ENCODE measurements around the gene SPG21.
A peak's percentile ranks its signal among the peaks of the same experiment; 100 is the strongest.
"Not testable (repeated sequence)": the region's sequence is repeated elsewhere in the genome, so short reads cannot be mapped to it uniquely, and the experiment has no call there.

SPG21 gene, protein sequence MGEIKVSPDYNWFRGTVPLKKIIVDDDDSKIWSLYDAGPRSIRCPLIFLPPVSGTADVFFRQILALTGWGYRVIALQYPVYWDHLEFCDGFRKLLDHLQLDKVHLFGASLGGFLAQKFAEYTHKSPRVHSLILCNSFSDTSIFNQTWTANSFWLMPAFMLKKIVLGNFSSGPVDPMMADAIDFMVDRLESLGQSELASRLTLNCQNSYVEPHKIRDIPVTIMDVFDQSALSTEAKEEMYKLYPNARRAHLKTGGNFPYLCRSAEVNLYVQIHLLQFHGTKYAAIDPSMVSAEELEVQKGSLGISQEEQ

DNA sequence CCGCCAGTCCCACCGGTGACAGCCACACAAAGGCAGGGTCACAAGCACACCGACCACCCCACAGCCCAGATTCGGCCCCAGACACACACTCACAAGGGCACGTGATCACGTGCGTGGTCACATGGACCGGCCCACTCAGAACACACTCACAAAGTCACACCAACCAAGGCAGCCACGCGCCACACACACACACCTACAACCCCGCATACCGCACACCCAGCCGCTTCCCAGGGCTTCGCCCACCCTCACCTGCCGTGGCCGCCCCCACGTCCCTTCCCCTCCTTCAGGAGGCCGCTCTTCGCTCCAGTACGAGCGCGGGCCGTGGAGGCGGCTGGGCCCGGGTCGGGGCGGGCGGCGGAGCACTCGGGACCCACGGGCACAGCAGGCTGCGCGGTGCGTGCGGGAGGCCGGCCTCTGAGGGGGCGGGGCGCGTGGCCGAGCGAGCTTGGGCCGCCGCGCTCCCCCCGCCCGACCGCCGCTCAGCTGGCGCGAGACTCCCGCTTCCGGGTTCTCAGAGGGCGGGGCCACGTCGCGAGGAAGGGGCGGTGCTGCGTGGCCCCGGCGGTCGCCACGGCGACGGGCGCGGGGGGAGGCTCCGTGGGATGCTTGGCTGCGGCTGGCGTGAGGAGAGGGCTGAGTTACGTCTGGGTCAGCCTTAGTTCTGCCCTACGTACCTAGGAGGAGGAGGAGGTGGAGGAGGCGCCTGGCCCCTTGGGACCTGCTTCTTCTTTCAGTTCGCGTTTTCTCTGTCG is at the start of gene SPG21:
SPG21 (minus strand) TSS at position 499 of the 752 bp plus-strand sequence. CDS start 6,345 bp downstream, outside the sequence.
- peak; percentile 76 for DNase-seq (ENCODE audit: low read depth)

DNA sequence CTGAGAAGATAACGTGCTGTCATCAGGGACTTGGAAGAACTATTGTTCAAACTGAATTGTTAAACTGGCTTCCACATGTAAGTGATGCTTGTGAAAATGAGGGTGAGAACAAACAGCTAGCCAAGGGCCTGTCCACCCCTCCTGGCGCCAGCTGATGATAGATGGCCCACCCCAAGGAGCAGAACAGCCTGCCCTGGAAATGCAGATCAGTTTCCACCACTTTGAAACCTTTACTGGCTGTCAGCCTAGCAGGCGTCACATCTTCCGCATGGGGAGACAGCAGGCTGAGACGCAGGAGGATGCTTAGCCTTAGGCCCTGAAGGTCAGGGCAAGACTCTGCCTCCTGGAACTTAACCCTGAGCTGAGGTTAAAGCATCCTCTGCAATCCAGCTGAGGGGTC is 49.1 kb upstream of the SPG21 start:
- DNase-seq (ENCODE audit: low read depth): no peak

DNA sequence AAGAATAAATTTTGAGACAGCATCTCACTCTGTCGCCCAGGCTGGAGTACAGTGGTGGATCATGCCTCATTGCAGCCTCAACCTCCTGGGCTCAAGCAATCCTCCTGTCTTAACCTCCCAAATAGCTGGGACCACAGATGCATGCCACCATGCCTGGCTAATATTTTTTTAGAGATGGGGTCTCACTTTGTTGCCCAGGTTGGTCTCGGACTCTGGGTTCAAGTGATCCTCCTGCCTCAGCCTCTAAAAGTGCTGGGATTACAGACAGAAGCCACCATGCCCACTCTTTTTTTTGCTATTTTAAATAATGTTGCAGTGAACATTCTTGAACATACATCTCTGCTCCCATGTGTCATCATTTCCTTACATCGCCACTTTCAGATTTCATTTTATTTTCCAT is 48.7 kb upstream of the SPG21 start:
- DNase-seq (ENCODE audit: low read depth): no peak

DNA sequence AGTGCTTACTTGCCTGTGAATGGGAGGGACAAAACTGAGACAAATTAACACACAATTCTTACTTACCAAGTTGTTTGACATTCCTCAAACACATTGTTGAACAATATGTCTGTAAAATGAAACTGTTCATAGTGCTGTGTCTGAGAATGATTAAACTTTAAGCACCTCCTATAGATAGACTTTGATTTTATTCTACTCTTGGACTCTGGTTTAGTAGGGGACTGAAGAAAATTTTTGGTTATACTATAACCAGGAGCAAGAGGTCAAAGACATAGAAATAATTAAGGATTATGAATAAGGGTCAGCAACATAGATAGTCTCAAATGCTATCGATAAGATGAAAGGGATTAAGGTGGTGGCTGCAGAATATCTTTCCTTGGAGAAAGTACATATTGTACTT is 47.6 kb upstream of the SPG21 start:
- DNase-seq (ENCODE audit: low read depth): no peak

DNA sequence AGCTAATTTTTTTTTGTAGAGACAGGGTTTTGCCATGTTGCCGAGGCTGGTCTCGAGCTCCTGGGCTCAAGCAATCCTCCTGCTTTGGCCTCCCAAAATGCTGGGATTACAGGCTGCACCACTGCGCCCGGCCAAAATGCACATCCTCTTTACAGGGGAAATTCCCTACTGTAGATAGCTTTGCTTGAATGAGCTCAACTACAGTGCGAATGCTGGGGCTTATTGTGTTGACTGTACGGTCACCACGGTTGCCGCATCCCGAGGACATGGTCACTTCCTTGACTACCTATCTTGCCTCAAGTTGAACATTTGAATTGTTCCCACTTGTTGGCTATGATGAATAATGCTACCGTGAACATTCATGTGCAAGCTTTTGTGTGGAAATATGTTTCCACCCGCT is 45.0 kb upstream of the SPG21 start:
- DNase-seq (ENCODE audit: low read depth): no peak

DNA sequence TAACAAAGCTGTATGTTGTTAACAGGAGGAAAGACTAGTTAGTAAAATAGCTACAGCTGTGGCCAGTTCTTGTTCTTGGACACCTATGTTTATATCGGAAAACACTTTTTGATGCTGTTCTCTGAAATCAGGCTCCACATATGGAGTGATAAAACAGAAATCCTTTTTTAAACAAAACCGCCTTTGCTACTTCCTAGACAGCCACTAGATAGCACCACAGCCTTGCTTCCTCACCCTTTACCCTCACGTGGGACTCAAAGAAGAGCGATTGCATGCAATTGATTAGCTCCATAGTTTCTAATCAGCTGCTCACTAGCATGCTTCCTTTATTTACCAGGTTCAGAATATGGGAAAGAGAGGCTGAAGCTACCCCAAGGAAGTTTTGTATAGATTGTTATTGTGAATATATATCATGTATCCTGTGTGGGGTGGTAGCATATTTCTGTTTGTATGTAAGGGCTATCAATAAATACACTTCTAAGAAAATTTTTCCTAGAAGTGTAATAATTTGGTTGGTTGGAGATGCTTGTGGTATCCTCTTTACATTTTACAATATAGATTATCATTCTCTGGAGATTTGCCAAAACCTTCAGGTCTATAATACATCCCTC is 44.0 kb upstream of the SPG21 start:
- DNase-seq (ENCODE audit: low read depth): no peak

DNA sequence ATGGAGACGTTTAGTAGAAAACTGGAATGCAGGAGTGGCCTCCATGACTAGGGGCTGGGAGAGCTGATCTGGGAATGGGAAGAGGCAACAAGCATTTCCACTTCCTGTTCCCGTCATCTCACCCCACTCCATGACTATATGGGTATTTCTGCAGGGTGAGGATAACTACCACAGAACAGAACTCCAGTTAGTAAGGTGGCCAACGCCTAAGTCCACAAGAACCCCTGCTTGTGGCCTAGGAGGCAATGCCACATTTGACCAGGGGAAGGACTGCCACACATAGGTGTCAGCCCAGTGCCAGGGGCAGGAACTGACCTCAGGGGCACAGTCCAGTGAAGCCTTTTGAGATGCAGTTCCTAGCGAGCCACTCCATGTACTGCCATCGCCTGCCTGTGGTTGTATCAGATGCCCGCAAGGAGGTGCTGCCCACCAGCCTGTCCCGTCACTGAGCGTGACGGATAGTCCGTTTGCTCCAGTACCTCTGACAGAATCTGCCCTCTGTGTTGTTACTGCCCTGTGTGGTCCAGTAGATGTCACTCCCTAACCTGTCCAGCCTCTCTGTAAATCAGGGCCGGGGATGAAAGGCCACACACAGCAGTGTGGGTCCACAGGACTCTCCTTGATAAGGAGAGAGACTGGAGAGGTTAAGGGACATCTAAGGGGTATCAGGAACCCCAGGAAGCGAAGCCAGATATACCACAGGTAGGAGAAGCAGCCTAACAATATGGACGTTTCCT is 43.3 kb upstream of the SPG21 start:
- DNase-seq (ENCODE audit: low read depth): no peak

DNA sequence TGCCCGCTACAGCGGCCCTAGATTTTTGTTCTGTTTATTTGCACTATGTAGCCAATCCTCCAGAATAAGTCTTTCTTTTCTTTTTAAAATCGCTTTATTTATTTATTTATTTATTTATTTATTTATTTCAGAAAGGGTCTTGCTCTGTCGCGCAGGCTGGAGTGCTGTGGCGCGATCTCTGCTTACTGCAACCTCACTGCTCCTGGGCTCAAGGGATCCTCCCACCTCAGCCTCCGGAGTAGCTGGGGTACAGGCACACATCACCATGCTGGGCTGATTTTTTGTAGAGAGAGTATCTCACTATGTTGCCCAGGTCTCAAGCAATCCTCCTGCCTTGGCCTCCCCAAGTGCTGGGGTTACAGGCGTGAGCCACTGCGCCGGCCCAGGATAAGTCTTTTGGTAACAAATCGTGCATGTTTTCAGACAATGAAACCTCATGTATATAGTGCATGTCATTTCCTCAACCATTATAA is 40.1 kb upstream of the SPG21 start:
- DNase-seq (ENCODE audit: low read depth): no peak

DNA sequence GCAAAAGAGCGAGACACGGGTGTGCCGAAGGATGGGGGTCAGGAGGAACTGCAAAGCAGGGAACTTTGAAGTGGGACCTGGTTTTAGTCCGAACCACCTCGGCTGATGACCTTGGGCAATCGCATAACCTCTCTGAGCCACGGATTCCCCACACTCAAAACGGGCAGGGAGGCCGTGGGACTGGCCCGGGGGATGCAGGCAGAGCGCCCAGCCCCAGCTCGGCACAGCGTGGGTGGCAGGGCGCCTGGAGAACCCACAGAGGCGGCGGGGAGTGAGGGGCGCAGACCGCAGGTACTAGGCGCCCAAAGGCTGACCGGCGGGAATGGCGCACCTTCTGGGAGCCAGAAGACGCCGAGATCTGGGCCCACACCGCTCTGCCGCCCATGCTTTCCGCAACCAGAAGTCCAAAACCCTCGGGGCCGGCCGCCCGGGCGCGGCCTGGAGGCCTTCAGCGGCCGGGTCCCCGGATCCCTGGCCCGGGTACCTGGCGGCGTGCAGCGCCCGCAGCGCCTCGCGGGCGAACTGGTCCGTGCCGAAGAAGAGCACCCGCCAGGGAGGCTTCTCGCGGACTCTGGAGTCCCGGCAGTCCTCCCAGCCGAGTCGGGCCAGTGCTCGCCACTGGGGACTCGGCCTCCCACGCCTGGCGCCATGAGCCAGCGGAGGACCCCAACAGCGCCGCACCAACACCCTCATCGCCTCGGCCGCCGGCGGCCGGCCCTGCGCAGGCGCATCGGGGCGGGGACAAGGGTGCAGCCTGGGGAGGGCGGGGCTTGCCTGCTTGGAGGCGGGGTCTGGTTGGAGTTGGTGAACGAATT is 39.4 kb upstream of the SPG21 start, which contains the start of gene MTFMT:
MTFMT (minus strand) TSS at position 719 of the 815 bp plus-strand sequence; CDS start at position 693, 26 bp downstream.
- peak; percentile 65 for DNase-seq (ENCODE audit: low read depth)

DNA sequence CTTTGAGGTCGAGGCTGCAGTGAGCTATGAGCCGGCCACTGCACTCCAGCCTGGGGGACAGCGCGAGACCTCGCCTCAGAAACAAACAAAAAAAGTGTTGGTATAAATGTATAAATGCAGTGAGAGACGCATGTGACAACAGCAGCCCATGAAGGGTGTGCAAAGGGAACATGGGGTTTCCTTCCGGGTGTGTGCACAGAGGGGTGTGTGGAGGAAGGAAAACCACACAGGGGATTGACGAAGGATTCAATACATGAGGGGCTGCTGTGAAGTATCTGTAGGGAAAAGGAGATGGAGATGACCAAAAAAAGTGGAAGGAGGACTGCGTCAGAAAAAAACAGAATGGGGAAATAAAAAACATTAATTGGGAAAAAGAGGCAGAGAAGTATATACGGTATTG is 38.6 kb upstream of the SPG21 start:
- DNase-seq (ENCODE audit: low read depth): no peak

DNA sequence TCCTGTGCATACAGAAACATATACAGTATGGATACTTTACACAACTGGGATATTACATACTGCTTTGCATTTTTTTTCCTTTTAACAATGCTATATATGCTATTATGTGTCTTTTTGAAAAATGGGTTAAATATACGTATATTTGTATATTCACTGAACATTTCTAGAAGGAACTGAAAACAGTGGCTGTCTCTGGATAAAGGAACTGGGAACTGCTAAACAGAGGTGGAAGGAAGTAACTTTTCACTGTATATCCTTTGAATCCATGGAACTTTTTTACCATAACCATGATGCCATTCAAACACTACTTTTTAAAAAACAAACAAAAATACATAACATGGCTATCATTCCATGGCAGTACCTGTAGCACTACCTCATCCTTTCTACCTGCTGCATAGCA is 37.9 kb upstream of the SPG21 start:
- no peak for DNase-seq (ENCODE audit: low read depth)

DNA sequence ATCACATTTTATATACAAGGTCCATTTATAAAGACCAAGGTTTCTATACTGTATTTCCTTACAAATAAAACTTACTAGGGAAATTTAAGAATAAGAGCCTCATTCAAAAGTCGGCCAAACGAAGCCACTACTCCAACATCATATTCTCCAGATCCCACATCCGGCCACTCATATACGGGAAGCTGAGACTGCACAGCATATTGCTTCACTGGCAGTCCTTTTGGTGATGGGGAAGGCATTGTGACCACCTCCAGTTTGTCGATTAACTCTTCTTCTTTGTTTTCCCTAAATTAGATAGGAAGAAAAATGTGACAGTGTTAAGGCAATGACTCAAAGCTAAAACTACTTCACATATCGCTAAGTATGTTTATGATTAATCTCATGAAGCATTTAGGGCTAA is 37.0 kb upstream of the SPG21 start:
- DNase-seq (ENCODE audit: low read depth): no peak

DNA sequence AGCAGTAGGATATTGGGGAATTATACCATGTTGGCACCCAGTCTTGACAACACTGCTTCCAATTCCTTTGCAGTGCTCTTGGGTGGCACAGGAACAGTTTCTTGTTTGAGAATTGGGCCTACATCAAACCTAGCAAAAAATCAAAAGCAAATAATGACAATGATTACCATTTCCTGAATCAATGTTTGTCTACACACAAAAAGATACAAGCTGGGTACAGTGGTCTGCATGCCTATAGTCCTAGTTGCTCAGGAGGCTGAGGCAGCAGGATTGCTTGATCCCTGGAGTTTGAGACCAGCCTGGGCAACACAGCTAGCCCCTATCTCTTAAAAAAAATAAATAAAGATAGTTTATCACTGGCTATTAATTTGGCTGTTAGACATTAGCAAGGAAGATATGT is 31.8 kb upstream of the SPG21 start:
- no peak for DNase-seq (ENCODE audit: low read depth)

DNA sequence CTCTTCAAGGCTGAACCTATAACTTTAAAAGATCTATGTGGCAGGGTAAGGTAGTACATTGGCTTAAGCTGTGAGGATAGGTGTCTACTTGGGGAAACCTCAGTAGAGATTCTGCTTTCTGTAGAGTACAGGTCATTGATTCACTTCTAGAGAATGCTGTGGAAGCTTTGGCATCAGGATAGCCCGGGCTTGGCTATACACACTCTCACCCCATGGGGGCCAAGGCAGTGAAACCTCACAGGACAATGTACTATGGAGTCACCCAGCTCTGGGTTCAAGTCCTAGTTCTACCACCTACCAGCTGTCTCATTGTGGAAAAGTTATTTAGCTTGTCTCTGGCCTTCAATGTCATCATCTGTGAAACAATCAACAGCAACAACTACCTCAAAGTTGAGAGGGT is 30.7 kb upstream of the SPG21 start:
- no peak for DNase-seq (ENCODE audit: low read depth)

DNA sequence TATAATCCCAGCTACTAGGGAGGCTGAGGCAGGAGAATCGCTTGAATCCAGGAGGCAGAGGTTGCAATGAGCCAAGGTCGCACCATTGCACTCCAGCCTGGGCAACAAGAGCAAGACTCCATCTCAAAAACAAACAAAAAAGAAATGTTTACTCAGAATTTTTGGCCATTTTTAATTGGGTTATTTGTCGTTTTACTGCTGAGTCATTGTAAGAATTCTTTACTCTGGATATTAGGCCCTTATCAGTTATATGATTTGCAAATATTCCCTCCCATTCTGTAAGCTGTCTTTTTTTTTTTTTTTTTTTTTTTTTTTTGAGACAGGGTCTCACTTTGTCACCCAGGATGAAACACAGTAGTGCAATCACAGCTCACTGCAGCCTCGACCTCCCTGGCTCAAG is 21.5 kb upstream of the SPG21 start:
- DNase-seq (ENCODE audit: low read depth): not testable (repeated sequence)

DNA sequence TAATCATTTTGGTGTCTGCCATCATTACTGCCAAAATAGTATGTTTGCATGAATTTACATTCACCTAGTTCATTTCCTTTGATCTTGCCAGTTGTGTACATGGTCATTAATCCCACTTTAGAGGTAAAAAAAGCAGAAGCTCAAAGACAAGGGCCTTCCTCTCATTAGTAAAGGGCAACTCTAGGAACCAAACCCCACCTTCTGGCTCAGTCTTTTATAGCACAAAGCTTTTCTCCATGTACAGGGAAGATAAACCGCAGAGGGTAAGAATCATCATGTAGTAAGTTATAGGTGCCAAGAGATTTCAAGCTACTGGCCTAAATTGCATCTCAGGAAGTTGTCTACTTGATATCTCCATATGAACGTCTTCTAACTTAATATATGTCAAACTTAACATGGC is 19.3 kb upstream of the SPG21 start:
- DNase-seq (ENCODE audit: low read depth): no peak

DNA sequence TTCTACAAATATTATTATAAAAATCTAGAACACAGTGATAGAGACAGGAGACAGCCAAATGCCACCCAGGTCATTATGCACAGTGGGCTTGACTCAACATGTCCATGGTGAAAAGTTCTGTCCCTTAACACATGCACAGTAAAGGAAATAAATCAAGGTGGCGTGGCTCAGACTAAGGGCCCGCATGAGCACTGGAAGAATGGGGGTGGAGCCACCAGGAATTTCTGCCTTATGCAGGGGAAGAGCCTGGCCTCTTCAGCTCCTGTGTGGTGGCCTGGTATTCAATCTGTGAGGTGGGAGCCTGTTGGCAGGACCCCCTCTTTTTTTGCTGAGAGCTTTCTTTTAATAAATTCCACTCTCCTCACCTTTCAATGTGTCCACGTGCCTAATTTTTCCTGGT is 17.2 kb upstream of the SPG21 start:
- no peak for DNase-seq (ENCODE audit: low read depth)

DNA sequence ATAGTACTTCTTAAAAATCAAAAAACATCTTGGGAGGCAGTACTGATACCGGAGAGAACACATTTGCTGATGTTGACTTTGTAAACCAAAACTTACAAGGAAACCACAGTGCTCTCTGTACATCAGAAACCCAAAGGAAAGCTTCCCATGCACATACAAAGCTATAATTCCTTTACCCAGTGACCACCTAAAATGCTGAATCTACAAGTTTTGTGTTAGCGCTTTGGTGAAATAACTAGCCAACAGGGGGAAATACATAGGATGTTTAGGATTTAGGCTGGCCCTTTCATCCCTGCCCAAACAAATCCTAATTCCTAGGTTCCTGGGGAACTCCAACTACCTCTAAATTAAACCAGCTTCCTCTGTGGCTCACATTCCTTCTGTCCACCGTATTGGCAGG is 15.3 kb upstream of the SPG21 start:
- no peak for DNase-seq (ENCODE audit: low read depth)

DNA sequence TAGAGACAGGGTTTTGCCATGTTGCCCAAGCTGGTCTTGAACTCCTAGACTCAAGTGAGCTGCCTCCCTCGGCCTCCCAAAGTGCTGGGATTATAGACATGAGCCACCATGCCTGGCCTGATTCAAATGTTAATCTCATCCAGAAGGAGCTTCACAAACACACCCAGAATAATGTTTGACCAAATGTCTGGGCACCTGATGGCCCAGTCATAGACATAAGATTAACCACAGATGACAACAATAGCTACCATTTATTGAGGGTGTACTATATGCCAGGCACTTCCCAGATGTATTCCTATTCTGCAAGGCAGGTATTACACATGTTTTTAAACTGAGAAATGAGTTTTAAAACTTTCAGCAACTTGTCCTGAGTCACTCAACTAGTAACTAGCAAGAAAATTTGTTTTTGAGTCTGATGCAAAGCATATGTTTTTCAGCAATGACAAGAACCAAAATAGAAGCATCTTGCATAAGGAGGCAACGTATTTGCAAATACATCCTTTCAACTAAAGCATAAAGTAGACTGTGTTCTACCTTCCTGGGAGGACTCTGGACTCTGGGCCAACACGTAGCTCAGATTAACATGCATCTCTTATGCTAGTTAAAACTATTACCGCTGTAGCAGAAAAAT is 8.1 kb upstream of the SPG21 start:
- DNase-seq (ENCODE audit: low read depth): no peak

DNA sequence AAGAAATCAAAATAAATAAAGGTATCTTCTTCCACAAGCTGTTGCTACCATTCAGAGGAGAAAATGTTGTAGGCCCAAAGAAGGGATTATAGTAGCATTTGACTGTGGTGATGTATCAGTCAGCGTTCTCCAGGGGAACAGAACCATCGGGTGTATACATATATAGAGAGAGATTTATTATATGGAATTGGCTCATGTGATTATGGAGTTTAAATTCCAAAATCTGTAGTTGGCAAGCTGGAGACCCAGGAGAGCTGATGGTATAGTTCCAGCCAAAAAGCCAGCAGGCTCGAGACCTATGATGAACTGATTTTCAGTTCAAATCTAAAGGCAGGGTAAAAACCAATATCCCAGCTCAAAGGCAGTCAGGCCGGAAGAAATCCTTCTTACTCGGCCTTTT is 7.4 kb upstream of the SPG21 start:
- no peak for DNase-seq (ENCODE audit: low read depth)

DNA sequence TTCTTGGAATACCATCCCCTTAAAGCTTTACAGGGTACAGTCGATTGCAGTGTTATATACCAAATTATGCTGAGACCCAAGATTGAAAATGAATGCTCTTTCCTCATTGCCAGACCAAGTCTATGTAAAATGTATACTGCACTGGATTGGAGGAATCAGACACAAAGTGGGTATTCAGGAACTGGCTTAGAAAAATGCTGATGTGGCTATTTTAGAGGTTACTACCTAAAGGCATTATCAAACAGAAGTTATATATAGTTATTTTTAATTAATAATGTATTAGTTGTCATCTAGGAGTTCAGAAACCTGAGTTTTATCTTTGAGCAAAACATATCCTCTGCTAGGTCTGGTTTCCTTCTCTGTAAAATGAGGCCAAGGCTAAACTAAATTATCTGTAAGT is 3.6 kb upstream of the SPG21 start:
- DNase-seq (ENCODE audit: low read depth): no peak

Data from CMK (cell line).